ENCODE data around the gene SPRED2.

SPRED2 gene
- 19.6 to 139 (median 34.8) reads per million in 17 experiments for total RNA-seq

DNA sequence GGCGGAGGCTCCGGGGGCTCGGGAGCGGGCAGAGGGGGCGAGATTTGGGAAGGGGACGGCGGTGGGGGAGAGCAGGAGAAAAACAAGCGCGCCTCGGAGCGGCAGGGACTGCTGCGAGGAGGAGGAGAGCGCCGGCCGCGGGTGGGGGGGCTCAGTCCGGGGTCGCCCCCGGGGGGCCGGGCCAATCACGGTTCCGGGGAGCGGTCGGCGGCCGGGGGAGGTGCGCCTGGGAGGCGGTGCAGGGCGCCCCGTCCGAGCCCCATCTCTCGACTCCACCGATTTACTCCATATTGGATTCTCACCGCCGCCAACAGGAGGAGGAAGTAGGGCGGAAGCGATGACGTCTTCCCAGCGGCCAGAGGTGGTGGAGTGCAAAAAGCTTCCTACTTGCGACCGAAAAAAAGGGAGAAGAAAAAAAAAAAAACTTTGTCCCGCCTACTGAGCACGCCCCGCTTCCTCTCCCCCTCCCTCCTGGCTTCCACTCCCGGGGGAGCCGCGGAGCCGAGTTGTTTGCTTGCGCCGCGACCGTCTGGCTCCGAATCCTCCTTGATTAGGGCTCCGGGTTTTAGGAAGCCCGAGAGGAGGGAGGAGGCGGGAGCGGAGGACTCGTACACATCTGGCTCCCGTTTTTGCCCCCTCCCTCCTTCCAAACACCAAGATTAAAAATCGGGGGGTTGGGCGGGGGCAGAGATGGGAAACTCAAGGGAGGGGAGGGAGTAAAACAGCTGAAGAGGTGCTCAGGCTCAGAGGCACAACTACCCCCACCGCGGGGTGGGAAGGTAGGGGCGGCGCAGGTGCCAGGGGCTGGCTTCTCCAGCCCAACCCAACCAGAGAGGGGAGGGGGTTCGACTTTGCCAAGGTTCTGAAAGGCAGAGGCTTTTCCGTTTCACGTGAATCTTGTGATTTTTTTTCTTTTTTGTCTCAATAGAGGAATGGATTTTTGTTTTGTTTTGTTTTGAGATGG is at the start of gene SPRED2:
Gene SPRED2 (minus strand): TSS at position 373 of the 964 bp plus-strand sequence. CDS start 612 bp downstream, outside the sequence.
- DNase-seq = peak; percentile 92 to 96 (median 96)

DNA sequence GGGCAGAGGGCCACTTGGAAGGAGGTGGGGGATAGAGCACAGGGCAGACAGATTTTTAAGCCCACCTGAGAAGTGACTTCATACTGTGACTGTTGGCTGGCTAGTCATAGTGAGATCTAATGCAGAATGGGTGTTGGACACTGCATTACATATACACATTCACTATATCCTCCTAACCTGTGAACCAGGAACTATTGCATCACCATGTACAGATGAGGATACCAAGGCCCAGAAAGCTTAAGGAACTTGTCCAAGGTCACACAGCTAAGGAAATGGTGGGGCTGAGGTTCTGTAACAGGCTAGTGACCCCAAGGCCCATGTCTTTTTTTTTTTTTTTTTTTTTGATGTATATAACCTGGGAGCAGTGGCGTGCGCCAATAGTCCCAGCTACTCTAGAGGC is 49.6 kb upstream of the SPRED2 start:
- no peak for DNase-seq

DNA sequence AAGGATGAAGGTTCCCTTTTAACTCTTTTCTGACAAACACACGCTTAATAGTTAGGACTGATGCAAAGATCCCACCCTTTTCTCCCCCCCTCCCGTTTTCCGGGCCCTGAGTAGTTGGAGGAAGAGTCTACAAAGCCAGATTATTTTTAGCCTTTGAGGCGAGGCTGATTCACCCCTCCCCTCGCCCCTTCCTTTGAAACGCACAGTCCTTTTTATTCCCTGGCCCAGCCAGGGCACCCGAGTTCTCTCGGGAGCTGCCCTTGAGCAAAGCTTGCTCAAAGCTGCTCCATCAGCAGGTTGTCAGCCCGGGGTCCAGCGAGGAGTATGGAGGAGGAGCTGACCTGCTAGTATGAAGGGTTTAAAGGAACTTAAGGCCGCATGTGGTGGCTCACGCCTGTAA is 47.1 kb upstream of the SPRED2 start:
- DNase-seq = no peak

DNA sequence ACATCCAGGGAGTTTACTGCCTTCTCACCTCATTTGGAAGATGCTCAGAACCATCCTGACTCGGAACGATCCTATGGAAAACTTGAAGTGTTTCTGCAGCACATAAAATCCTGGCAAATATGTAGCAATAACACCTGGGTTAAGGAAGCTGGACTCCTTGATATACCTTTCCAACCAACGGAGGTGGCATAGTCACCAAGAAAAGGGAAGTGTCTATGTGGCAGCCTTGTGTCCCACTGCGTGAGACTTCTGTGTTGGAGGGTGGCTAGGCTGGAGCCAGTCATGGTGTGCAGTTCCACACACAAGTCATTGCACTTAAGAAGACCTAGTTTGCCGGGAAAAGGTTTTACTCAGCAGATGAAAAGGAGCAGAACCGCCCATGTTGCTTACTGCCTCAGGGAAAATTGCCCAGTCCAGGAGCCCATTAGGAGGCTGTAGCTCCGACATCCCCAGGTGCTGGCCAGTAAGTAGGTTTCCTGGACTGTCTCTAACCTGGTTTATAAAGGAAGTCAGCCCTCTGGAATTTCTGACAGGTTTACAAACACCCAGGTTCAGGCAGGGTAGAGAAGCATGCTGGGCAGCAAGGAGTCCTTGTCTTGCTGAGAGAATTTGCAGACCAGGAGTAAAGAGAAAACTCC is 46.2 kb upstream of the SPRED2 start:
- no peak for DNase-seq

GRCh38 chr2:65477590-65477989 is 45.2 kb upstream of the SPRED2 start:
- no peak for DNase-seq

GRCh38 chr2:65476778-65477177 is 44.4 kb upstream of the SPRED2 start:
- DNase-seq = no peak

DNA sequence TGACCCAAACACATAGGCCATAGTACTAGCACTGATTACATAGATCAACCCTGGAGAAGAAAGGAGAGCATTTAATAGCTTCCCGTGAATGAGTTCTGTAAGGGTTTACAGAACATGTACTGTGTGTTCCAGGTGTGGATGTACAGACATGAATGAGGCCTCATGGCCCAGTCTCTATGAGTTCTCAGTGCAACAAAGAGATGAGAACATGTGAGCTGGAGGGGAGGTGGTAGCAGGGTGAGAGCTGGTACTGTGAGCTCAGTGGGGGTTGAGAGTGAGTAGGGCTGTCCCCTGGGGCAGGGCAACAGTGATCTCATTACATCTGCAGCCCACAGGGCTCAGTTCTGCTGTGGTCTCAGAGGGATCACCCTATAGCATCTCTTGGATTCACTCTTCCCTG is 42.6 kb upstream of the SPRED2 start:
- DNase-seq = no peak

- DNase-seq = no peak
Measured at GRCh38 chr2:65473045-65473444, 40.6 kb upstream of the SPRED2 start.

- no peak for DNase-seq
Measured at GRCh38 chr2:65471409-65471808, 39.0 kb upstream of the SPRED2 start.

DNA sequence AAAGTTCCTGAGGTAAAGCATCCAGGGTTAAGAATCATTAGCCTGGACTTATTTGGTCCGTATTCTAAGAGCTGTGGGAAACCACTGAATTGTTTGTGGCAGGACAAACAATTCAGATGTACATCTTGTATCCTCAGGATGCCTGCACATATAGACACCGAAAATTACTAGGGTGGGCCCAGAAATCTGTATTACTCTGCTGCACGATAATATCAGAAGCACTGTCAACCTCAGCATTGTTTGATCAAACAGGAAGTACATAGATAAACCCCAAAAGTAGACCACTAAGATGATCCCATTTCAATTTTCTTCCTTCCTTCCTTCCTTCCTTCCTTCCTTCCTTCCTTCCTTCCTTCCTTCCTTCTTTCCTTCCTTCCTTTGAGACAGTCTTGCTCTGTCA is 34.2 kb upstream of the SPRED2 start:
- no peak for DNase-seq

- no peak for DNase-seq
Measured at GRCh38 chr2:65465857-65466256, 33.5 kb upstream of the SPRED2 start.

GRCh38 chr2:65465124-65465523 is 32.7 kb upstream of the SPRED2 start:
- DNase-seq = no peak

GRCh38 chr2:65464604-65465003 is 32.2 kb upstream of the SPRED2 start:
- no peak for DNase-seq

DNA sequence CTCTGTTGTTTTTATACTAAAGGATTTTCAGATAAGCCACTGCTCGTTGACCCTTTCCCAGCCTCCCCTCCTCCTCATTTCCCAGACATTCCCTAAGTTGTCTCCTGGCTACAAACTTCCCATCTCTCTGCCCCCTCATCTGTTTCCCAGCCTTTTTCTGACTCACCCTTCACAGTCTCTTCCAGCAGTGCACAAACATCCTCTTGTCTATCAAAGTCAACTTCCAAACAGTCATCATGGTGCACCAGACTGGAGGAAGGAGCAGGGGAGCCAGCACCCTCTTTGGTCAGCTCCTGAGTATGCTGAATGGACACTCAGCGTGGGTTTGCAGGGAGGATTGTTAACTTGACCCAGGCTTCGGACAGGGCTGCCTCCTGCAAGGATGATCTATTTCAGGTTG is 26.6 kb upstream of the SPRED2 start:
- no peak for DNase-seq

GRCh38 chr2:65456886-65457285 is 24.5 kb upstream of the SPRED2 start:
- DNase-seq = no peak

DNA sequence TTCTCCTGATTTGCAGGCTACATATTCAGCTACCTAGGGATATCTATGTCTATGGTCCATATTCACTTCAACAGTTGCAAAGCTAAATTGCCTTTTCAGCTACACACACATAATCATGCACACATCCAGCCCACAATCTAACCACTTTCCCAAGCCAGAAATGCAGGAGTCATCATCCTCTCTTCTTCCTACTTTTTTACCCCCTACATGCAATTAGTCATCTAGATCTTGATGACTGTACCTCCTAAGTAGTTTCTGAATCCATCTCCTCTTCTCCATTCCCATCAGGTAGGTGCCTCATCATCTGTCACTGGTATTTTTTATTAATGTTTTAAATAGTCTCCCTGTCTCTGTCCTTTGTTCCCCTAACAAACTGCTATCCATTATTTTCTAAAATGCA is 23.7 kb upstream of the SPRED2 start:
- DNase-seq = peak; percentile 51 to 83 (median 59)

- no peak for DNase-seq
Measured at GRCh38 chr2:65453916-65454315, 21.5 kb upstream of the SPRED2 start.

DNA sequence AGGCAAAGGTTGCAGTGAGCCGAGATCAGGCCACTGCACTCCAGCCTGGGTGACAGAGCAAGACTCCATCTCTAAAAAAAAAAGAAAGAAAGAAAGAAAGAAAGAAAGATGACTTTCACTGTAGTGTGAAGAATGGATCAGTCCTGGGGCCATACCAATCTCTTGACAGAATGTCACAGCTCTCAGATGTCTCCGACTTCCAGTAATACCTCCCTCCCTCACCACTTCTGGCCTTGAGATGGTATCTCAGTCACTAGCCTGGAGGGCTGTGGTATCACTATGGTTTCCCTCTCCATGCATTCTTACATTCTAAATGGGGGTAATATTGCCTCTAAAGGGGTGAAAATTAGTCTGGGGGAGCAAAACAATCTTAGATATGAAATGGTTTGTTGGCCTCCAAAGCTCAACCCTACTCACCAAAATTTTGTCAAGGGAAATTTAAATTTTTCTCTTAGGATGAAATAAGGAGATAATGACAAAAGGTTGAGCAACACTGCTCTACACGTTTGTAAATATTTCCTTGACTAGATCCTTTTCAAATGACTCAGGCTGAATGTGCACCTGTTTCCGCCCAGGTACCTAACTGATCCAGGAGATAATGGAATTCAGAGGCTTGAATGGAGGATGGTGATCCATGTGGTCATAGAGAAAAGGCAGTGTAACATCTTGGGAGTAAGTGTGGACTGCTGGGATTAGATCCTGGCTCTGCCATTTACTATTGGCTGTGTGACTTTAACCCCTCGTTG is 19.9 kb upstream of the SPRED2 start:
- no peak for DNase-seq

GRCh38 chr2:65450810-65451209 is 18.4 kb upstream of the SPRED2 start:
- DNase-seq = no peak

DNA sequence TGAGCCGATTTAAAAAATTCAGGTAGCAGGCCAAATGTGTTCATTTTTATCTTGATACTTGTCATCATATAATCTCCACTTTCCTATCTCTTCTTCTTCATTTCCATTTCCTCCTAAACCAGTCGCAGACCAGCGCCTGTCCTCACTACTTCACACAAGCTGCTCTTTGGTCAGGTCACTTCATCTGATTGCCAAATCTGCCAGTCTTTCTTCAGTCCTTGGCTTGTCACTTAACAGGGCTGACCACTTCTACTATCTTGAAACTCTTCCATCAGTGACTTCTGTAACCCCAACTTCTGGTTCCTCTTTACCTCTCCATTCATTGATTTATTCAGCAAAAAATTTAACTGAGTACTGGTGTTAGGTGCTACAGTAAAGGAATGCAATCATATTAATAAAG is 18.0 kb upstream of the SPRED2 start:
- peak; percentile 53 to 76 (median 58) for DNase-seq

DNA sequence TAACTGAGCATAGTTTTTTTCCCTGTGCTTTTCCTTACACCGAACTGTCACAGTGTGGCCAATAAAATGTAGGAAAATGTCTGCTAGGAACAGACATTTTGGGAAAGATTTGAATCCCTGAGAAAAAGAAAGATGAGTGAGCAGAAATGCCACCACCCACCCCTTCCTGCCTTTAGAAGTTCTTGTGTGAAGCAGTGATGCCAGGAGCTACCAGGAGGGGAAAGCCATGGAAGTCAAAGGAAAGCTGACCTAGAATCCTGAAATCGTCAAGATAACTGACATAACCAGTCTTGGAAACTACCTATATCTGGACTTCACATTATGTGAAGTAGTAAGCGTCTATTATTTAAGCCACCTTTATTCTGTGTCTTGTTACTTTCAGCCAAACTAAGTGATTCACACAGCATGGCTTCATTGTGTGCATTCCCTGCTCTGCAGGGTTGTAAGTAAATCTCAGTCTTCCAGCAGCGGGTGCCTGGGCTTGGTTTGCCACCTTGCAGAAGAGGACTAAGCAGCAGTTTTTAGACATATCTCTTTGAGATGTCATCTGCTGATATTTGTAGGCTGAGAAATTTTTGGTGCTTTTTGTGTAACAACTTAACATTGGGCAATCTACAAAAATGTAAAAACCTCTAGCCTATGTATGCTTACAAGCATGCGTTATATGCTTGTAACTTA is 11.2 kb upstream of the SPRED2 start:
- DNase-seq = no peak

GRCh38 chr2:65442420-65443020 is 10.1 kb upstream of the SPRED2 start:
- DNase-seq = no peak

Measured in suppressor macrophage (primary cell).